ENCODE measurements around the gene CAPSL.
"Not testable (repeated sequence)": the region's sequence is repeated elsewhere in the genome, so short reads cannot be mapped to it uniquely, and the experiment has no call there.

CAPSL gene

GRCh38 chr5:35904443-35905132 lies 33.8 kb downstream of the CAPSL start:
- DNase-seq, result no peak

- DNase-seq, result no peak
These were observed 34.7 kb downstream of the CAPSL start for GRCh38 chr5:35903631-35904203.

GRCh38 chr5:35902046-35902672 lies 36.3 kb downstream of the CAPSL start:
- no peak for DNase-seq

- DNase-seq, result no peak
These were observed 37.3 kb downstream of the CAPSL start for GRCh38 chr5:35900972-35901695.

GRCh38 chr5:35899800-35900199 lies 38.6 kb downstream of the CAPSL start:
- DNase-seq, result no peak

GRCh38 chr5:35898952-35899660 lies 39.3 kb downstream of the CAPSL start:
- no peak for DNase-seq

- DNase-seq, result no peak
These were observed 44.3 kb downstream of the CAPSL start for GRCh38 chr5:35894131-35894530.

GRCh38 chr5:35892799-35893198 lies 45.6 kb downstream of the CAPSL start:
- not testable (repeated sequence) for DNase-seq

- no peak for DNase-seq
These were observed 48.1 kb downstream of the CAPSL start for GRCh38 chr5:35890021-35891020.

GRCh38 chr5:35887321-35888100 lies 50.9 kb downstream of the CAPSL start:
- DNase-seq, result no peak

GRCh38 chr5:35886381-35886780 lies 52.0 kb downstream of the CAPSL start:
- DNase-seq, result no peak

GRCh38 chr5:35884773-35885172 lies 53.6 kb downstream of the CAPSL start:
- DNase-seq, result no peak

- no peak for DNase-seq
These were observed 54.1 kb downstream of the CAPSL start for GRCh38 chr5:35884191-35884769.

- no peak for DNase-seq
These were observed 56.7 kb downstream of the CAPSL start for GRCh38 chr5:35881758-35882157.

- DNase-seq, result no peak
These were observed 58.3 kb downstream of the CAPSL start for GRCh38 chr5:35880156-35880555.

GRCh38 chr5:35879649-35880048 lies 58.8 kb downstream of the CAPSL start:
- DNase-seq, result no peak

GRCh38 chr5:35879096-35879495 lies 59.3 kb downstream of the CAPSL start:
- no peak for DNase-seq

GRCh38 chr5:35878079-35878478 lies 60.3 kb downstream of the CAPSL start:
- DNase-seq, result no peak

GRCh38 chr5:35877655-35878054 lies 60.8 kb downstream of the CAPSL start:
- no peak for DNase-seq

- no peak for DNase-seq
These were observed 61.5 kb downstream of the CAPSL start for GRCh38 chr5:35876922-35877321.

- DNase-seq, result no peak
These were observed 62.0 kb downstream of the CAPSL start for GRCh38 chr5:35876454-35876853.
